AG04449 (cell line): Measurements from ENCODE around the gene SYT7.

Source experiments
- CTCF ChIA-PET: fragments of 350-600 bp; formaldehyde crosslinking; extraction: SDS; loops from one replicate; lab custom pipeline; 2021; ENCODE audit warnings: antibody characterized with exemption; lab: Yijun Ruan, JAX
- POLR2A ChIA-PET: fragments of 400-600, 350-600 bp; formaldehyde crosslinking; extraction: SDS; loops from one replicate; lab custom pipeline; 2020; ENCODE audit warnings: antibody characterized with exemption, inconsistent platforms; lab: Yijun Ruan, JAX
- DNase-seq: peaks from one replicate; pipeline ENCODE4 v3.0.0-alpha.2; 2010; ENCODE audit warnings: low read depth, low spot score
- H3K4me3 ChIP-seq: 2 replicates; pipeline ENCODE4 v1.5.1; 2011; ENCODE audit warnings: low read depth, mild to moderate bottlenecking, control low read depth, low read length
- CTCF ChIP-seq: IDR thresholded peaks from one replicate; pipeline ENCODE4 v1.5.1; 2011; ENCODE audit warnings: mild to moderate bottlenecking, moderate library complexity, low read length, control low read depth, inconsistent platforms; ENCODE audit not compliant: insufficient read depth; ENCODE audit errors: missing control alignments

Gene SYT7

GRCh38 chr11:61575886-61576861 is 4.7 kb downstream of the SYT7 start:
- no peak for TF ChIP-seq CTCF
- H3K4me3 ChIP-seq = no peak overlapping the region
- no peak for DNase-seq
- POLR2A ChIA-PET = no interaction called here
- CTCF ChIA-PET = interaction anchor here (0.6 to 2.0 kb wide), 6 partner anchors 21 to 130 kb away, joined by 3 to 8 read pairs (median 3); no protein-coding TSS in a partner anchor

GRCh38 chr11:61574611-61575010 is 6.3 kb downstream of the SYT7 start:
- TF ChIP-seq CTCF = no peak
- H3K4me3 ChIP-seq = no peak overlapping the region
- DNase-seq = no peak
- ChIA-PET CTCF (interaction anchor here (1.6 kb wide), 1 partner anchor 30 kb away, joined by 6 read pairs; no protein-coding TSS in a partner anchor), POLR2A (no interaction called here)

GRCh38 chr11:61572913-61573312 is 8.0 kb downstream of the SYT7 start:
- H3K4me3 ChIP-seq = no peak overlapping the region
- CTCF ChIA-PET = no interaction called here
- POLR2A ChIA-PET = no interaction called here
- no peak for DNase-seq
- no peak for TF ChIP-seq CTCF

GRCh38 chr11:61571869-61572268 is 9.0 kb downstream of the SYT7 start:
- no peak for TF ChIP-seq CTCF
- no peak for DNase-seq
- ChIA-PET CTCF (no interaction called here), POLR2A (no interaction called here)
- H3K4me3 ChIP-seq = no peak overlapping the region

GRCh38 chr11:61571337-61571736 is 9.5 kb downstream of the SYT7 start:
- DNase-seq = no peak
- ChIA-PET CTCF (no interaction called here), POLR2A (no interaction called here)
- TF ChIP-seq CTCF = no peak
- H3K4me3 ChIP-seq = no peak overlapping the region

- no peak for TF ChIP-seq CTCF
- DNase-seq = no peak
- no peak overlapping the region for H3K4me3 ChIP-seq
- POLR2A ChIA-PET = no interaction called here
- CTCF ChIA-PET = interaction anchor here (1.1 to 1.7 kb wide), 3 partner anchors 18 to 91 kb away, joined by 3 to 4 read pairs (median 3); no protein-coding TSS in a partner anchor
Measured at GRCh38 chr11:61569701-61570100, 11.2 kb downstream of the SYT7 start.
